Measurements from ENCODE around the gene TMEM176B.

The TMEM176B gene

DNA sequence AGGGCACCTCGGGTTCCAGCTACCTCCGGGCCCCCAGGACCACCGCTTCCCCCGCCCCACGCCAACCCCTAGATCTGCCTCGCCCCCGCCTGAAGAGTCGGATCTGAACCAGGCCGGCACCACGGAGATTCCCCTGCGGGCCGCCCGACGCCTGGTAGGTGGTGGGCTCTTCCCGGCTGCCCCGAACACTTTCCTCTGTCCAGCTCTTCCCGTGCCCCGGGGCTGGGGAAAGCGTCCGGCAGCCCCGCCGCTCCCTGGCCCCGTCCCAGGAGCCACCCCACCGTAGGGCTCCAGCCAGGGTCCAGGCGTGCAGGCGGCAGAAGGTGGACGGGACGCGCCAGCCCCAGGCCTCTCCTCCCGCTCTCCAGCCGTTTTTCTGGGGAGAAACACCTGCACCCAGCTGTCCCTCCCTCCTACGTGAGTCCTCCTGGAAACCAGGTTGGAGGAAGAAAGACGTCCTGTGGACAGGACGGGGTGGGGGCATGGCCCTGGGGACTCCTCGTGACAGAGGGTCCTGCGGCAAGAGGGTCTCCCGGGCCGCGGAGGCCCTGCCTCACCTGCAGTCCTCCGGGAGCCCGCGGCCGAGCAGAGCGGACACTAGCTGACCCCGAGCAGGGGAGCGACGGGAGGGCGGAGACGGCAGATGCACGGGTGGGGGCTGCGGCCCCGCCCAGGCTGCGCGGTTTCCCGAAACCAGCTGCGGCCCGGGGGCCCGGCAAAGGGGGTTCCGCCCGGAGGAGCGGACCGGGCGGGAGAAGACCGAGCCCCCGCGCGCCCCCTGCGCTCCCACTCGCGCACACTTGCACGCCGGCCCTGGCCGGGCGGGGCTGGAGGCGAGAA is at the start of gene TMEM176B:
Gene TMEM176B, minus strand, starts transcription at position 624 of the 840 bp plus-strand sequence. CDS start 3,795 bp downstream, outside the sequence.
- Histone ChIP-seq H3K4me1 (ENCODE audit: insufficient read depth, low read length, poor library complexity, severe bottlenecking) (peaks cover 4% of the 10 kb centered on the region), H3K4me2 (ENCODE audit: low read depth, low read length, poor library complexity, severe bottlenecking) (no peak within 1 kb of the TSS), H2AFZ (ENCODE audit: low read length) (no peak within 1 kb of the TSS), H3K79me2 (ENCODE audit: insufficient read depth, low read length) (no peaks in the 10 kb centered on the region), H3K36me3 (ENCODE audit: insufficient read depth, low read length) (no peaks in the 10 kb centered on the region), H3K27me3 (ENCODE audit: insufficient read depth, low read length, poor library complexity, severe bottlenecking) (no peaks in the 10 kb centered on the region), H3K9me2 (replicated peaks; ENCODE audit: low read depth, low read length) (no peaks in the 10 kb centered on the region), H4K20me1 (ENCODE audit: insufficient read depth, low read length, poor library complexity, severe bottlenecking) (no peaks in the 10 kb centered on the region), H3F3A (ENCODE audit: low read depth) (no peaks in the 10 kb centered on the region), H3K4me3 (ENCODE audit: low read length, poor library complexity, severe bottlenecking) (no peak within 1 kb of the TSS), H3K9me3 (ENCODE audit: insufficient read depth, low read depth, low read length) (no peaks in the 10 kb centered on the region), H3K9ac (ENCODE audit: low read depth, low read length, poor library complexity, severe bottlenecking) (no peak within 1 kb of the TSS)
- TF ChIP-seq CTCF (conservative IDR thresholded peaks at IDR 0.05; ENCODE audit: low read length) (no peak), EZH2phosphoT487 (IDR thresholded peaks at IDR 0.05; ENCODE audit: borderline replicate concordance) (no peak)

GRCh38 chr7:150849204-150849775 is 49.1 kb upstream of the TMEM176B start:
- no peaks in the 10 kb centered on the region for H3K9me3 ChIP-seq (ENCODE audit: insufficient read depth, low read depth, low read length)

GRCh38 chr7:150848561-150849115 is 48.5 kb upstream of the TMEM176B start:
- H2AFZ ChIP-seq (ENCODE audit: low read length), result no peak overlapping the region
- H3K9me2 ChIP-seq (replicated peaks; ENCODE audit: low read depth, low read length), result no peaks in the 10 kb centered on the region
- H3F3A ChIP-seq (ENCODE audit: low read depth), result no peaks in the 10 kb centered on the region
- H4K20me1 ChIP-seq (ENCODE audit: insufficient read depth, low read length, poor library complexity, severe bottlenecking), result no peaks in the 10 kb centered on the region
- H3K9ac ChIP-seq (ENCODE audit: low read depth, low read length, poor library complexity, severe bottlenecking), result no peak overlapping the region
- no peaks in the 10 kb centered on the region for H3K36me3 ChIP-seq (ENCODE audit: insufficient read depth, low read length)
- H3K4me3 ChIP-seq (ENCODE audit: low read length, poor library complexity, severe bottlenecking), result no peak overlapping the region
- no peak overlapping the region for H3K4me2 ChIP-seq (ENCODE audit: low read depth, low read length, poor library complexity, severe bottlenecking)
- H3K4me1 ChIP-seq (ENCODE audit: insufficient read depth, low read length, poor library complexity, severe bottlenecking), result peaks cover 21% of the 10 kb centered on the region
- H3K79me2 ChIP-seq (ENCODE audit: insufficient read depth, low read length), result no peaks in the 10 kb centered on the region
- TF ChIP-seq CTCF (conservative IDR thresholded peaks at IDR 0.05; ENCODE audit: low read length), result no peak
- TF ChIP-seq EZH2phosphoT487 (IDR thresholded peaks at IDR 0.05; ENCODE audit: borderline replicate concordance), result no peak
- H3K9me3 ChIP-seq (ENCODE audit: insufficient read depth, low read depth, low read length), result no peaks in the 10 kb centered on the region
- no peaks in the 10 kb centered on the region for H3K27me3 ChIP-seq (ENCODE audit: insufficient read depth, low read length, poor library complexity, severe bottlenecking)

More at GRCh38 chr7:150849204-150849775, 49.1 kb upstream of the TMEM176B start:
- Histone ChIP-seq H3K79me2 (ENCODE audit: insufficient read depth, low read length) (no peaks in the 10 kb centered on the region), H3K4me3 (ENCODE audit: low read length, poor library complexity, severe bottlenecking) (no peak overlapping the region), H3K36me3 (ENCODE audit: insufficient read depth, low read length) (no peaks in the 10 kb centered on the region), H2AFZ (ENCODE audit: low read length) (no peak overlapping the region), H3K4me2 (ENCODE audit: low read depth, low read length, poor library complexity, severe bottlenecking) (no peak overlapping the region), H3K27me3 (ENCODE audit: insufficient read depth, low read length, poor library complexity, severe bottlenecking) (no peaks in the 10 kb centered on the region), H3K9ac (ENCODE audit: low read depth, low read length, poor library complexity, severe bottlenecking) (no peak overlapping the region), H4K20me1 (ENCODE audit: insufficient read depth, low read length, poor library complexity, severe bottlenecking) (no peaks in the 10 kb centered on the region), H3K9me2 (replicated peaks; ENCODE audit: low read depth, low read length) (no peaks in the 10 kb centered on the region), H3F3A (ENCODE audit: low read depth) (no peaks in the 10 kb centered on the region), H3K4me1 (ENCODE audit: insufficient read depth, low read length, poor library complexity, severe bottlenecking) (peaks cover 21% of the 10 kb centered on the region)
- TF ChIP-seq CTCF (conservative IDR thresholded peaks at IDR 0.05; ENCODE audit: low read length), result no peak

Measured in Loucy (cell line).